ENCODE data around the gene HYDIN.

Gene HYDIN

DNA sequence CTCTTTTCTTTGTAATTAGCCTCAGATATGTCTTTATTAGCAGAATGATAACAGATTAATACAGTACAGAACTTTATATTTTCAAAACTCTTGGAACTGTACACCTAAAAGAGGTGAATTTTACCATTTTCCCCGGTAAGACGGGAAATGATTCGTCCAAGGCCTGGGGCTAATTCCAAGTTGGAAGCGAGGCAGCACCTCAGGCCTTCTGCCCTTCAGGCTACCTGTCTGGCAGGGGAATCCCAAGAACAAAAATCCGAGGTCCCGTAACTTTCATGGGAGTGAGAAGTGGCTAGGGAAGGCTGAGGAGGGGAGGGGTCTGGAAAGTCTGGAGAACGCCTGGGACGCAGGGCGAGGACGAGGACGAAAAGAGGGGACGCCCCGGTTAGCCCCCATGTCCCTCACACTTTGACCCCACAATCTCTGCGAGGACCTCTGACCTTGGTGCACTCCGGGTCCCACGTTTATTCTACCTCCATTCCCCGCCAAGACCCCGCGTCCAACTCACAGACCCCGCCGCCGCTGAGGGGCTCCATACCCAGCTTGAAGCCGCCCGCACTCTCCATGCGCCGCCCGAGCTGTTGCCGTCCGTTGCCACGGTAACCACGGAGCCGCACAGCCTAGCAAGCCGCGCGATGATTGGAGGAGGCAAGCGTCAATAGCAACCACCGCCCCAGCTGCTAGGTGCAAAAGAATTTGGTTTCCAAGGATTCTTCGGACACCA, at the start of gene HYDIN:
HYDIN (minus strand) TSS at position 601 of the 724 bp plus-strand sequence. CDS start 43,827 bp downstream, outside the sequence.
- DNase-seq = peak; percentile 73

GRCh38 chr16:71276589-71277334, 46.2 kb upstream of the HYDIN start:
- DNase-seq = no peak

DNA sequence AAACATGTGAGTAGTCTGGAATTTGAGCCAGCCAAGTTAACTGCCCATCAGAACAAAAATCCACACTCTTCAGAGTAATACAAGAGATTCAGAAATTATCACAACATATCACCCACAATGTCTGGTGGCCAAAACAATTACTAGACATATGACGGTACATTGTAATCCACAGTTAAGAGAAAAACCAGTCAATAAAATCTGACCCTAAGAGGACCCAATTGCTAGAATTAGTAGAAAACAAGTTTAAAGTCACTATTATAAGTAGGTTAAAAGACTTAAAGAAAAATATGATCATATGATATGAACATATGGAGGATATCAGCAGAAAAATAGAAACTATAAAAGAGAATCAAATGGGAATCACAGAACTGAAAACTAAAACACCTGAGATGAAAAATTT, 42.9 kb upstream of the HYDIN start:
- DNase-seq = no peak

DNA sequence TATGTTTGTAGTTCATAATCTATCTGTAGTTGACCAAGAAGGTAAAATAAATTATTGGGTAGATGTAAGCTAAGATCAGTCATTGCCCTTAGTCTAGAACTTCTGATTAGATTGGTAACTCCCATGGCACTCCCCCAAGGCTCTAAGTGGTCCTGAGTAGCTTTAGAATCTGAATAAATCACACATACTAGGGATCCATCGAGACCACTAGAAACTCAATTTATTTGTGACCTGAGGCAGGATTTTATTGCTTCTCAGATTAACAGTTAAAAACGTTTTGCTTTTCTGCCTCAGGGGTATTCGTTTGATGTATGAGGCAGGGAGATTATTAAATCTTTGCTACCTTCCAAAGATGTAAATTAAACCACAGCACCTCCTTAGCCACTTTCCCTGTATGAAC, 33.8 kb upstream of the HYDIN start:
- DNase-seq = no peak

GRCh38 chr16:71263582-71263981, 33.1 kb upstream of the HYDIN start:
- DNase-seq = no peak

GRCh38 chr16:71262391-71262790, 31.9 kb upstream of the HYDIN start:
- DNase-seq = no peak

- no peak for DNase-seq
Measured at GRCh38 chr16:71260995-71261394, 30.5 kb upstream of the HYDIN start.

DNA sequence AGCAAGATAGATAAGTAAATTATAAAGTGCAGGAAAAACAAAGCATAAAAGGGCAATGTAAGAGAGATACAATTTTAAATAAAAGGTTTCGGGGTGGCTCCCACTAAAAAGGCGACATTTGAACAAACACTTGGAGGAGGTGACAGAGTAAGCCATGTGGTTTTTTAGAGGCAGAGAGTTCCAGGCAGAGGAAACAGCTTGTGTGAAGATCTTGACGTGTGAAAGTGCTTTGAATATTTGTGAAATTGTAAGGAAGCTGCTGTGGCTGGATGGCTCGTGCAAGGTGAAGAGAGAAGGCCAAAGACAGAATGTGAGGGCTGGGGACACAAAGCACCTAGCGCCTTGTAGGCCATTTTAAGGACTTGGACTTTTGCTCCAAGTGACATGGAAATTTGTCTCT, 28.6 kb upstream of the HYDIN start:
- no peak for DNase-seq

GRCh38 chr16:71258372-71258771, 27.9 kb upstream of the HYDIN start:
- no peak for DNase-seq

DNA sequence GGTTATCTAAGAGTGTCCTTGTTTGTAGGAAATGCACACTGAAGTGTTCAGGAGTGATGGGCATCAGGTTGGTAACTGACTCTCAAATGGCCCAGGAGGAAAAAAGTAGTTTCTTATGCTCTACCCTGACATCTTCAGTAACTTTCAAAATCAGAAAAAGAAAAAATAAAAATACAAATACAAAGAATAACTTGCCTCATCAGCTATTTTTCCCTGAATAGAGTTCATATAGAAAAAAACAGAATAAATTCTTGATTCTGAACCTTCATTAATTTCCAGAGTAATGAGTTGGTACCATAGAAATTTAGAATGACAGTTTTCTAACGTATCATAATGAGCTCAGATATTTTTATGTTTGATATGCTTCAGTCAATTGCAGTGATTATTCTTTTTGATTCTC, 27.2 kb upstream of the HYDIN start:
- no peak for DNase-seq

DNA sequence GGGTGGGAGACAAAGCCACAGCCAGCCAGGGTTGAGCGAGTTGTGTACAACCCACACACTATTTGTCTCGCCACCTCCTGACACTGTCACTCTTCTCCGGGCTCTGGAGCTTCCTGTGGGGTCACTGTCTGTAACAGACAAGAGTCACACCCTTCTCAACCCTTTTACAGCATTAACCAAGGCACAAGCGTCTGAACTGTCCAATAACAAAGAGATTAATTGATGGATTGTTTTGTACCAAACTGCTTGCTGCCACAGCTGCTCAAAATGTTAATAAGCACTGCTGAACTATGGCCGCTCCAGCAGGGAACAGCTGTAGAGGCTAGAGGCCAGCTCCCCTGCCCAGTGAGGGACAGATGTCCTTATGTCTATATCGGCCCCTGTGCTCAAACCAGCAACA, 25.2 kb upstream of the HYDIN start:
- DNase-seq = no peak

- DNase-seq = no peak
Measured at GRCh38 chr16:71254832-71255525, 24.5 kb upstream of the HYDIN start.

GRCh38 chr16:71250461-71251235, 20.1 kb upstream of the HYDIN start:
- DNase-seq = no peak

- DNase-seq = no peak
Measured at GRCh38 chr16:71249399-71249798, 18.9 kb upstream of the HYDIN start.

DNA sequence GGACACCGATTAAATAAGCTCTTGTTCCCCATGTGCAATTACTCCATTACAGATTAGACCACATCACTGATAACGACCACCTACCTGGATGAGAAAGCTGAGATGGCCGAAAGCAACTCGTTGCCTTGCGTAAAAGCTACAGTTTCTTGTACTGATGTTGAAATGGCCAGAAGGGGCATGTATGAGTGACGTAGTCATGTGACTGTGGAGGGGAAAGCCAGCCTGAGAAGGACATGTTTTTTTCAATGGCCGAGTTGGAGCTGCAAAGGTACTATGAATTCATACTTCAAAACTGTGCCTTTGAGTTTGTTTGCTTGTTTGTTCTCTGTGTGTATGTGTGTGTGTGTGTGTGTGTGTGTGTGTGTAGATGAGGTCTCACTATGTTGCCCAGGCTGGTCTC, 17.0 kb upstream of the HYDIN start:
- DNase-seq = no peak

GRCh38 chr16:71246309-71246708, 15.8 kb upstream of the HYDIN start:
- no peak for DNase-seq

DNA sequence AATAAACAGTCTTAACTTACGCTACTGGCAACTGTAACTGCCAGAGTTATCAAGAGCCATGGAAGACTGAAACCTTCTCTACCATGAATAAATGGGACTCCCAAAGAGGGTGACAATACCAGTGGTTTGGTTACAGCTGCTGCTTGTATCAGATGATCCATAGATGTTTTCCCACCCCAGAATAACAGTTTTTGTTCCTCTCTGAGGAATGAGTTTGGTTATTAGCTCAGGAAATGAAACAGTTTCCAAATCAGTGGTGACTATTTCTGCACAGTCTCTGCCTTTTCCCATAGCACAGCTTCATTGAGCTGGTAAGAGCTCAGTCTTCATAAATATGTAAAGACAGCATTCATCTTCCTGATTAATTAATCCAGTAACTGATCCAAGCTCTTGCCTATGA, 14.0 kb upstream of the HYDIN start:
- DNase-seq = no peak

DNA sequence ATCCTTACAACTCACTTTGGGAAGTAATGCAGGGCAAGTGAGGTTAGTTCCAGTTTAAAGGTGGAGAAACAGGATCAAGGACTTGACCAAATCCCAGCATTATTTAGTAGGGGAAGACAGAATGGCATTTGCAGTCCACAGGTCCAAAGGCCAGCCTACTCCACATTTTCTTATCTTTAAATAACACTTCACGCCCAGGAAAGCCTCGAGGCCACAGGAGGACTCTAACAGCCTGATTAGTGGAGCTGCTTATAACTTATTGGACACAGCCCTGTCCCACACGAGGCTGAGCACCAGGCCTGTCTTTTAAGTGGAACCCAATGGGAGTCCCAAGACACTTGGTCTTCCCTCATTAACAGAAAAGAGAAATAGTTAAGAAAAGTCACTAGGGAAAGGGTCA, 12.1 kb upstream of the HYDIN start:
- no peak for DNase-seq

GRCh38 chr16:71242036-71242435, 11.5 kb upstream of the HYDIN start:
- no peak for DNase-seq

- no peak for DNase-seq
Measured at GRCh38 chr16:71229344-71229743, 1.2 kb downstream of the HYDIN start.

- no peak for DNase-seq
Measured at GRCh38 chr16:71226229-71227141, 4.0 kb downstream of the HYDIN start.

DNA sequence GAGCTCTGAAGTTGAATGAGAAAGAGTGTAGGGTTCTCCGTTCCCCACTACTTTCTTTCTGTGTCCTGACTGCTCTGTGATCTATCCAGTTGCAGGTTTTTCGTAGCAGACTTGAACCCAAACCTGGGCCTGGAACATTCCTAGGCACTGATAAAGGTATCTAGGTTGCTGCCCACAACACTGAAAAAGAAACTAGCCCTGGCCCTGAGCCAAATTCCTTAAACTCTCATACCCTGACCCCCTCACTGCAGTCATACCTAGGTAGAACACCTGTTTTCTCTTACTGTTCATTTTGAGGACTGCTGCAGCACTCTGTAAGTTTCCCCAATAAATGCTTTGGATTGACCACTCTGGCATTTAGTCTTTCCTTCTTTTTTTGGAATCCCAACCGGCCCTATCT, 5.4 kb downstream of the HYDIN start:
- DNase-seq = no peak

All from NCI-H1092 treated with DMSO at 0.1 percent for 48 hours (cell line).